Liver (tissue), 9 donors: ENCODE data around the gene DPF3. TPM values are rescaled to one million over a fixed set of nuclear protein-coding genes. Genes with fewer than 3 reads are reported as not detected.

Source experiments
- DNase-seq: peaks from one replicate; pipeline ENCODE4 v3.0.0-alpha.2; 2017; ENCODE audit warnings: low spot score
- H3K27ac ChIP-seq, 2 donors: one replicate each; pipeline ENCODE4 v1.7.0; 2013; ENCODE audit warnings: inconsistent platforms in 2 of 2, low read length in 2 of 2, control low read depth in 1 of 2, low read depth in 1 of 2, mild to moderate bottlenecking in 1 of 2
- H3K27me3 ChIP-seq, 4 donors: one replicate each; pipeline versions ENCODE4 v1.6.1 to v1.7.0; 2013; ENCODE audit warnings: low read length in 3 of 4, inconsistent platforms in 1 of 4, mild to moderate bottlenecking in 1 of 4, moderate library complexity in 1 of 4; ENCODE audit not compliant: control insufficient read depth in 4 of 4, insufficient read depth in 4 of 4
- H3K36me3 ChIP-seq, 4 donors: one replicate each; pipeline versions ENCODE4 v1.6.1 to v1.7.0; 2013; ENCODE audit warnings: low read length in 3 of 4, mild to moderate bottlenecking in 3 of 4, low read depth in 1 of 4, moderate library complexity in 1 of 4; ENCODE audit not compliant: control insufficient read depth in 4 of 4, insufficient read depth in 3 of 4
- H3K4me1 ChIP-seq, 4 donors: one replicate each; pipeline versions ENCODE4 v1.6.1 to v1.7.0; 2013; ENCODE audit warnings: low read length in 3 of 4, mild to moderate bottlenecking in 3 of 4, moderate library complexity in 1 of 4; ENCODE audit not compliant: control insufficient read depth in 4 of 4, insufficient read depth in 4 of 4
- H3K4me3 ChIP-seq, 3 donors: one replicate each; pipeline versions ENCODE4 v1.6.1 to v1.7.0; 2013; ENCODE audit warnings: low read length in 3 of 3, control low read depth in 1 of 3, low read depth in 1 of 3, mild to moderate bottlenecking in 1 of 3
- H3K9ac ChIP-seq, 2 donors: one replicate each; pipeline ENCODE4 v1.7.0; 2013; ENCODE audit warnings: low read length in 2 of 2, mild to moderate bottlenecking in 2 of 2, moderate library complexity in 2 of 2, control low read depth in 1 of 2, low read depth in 1 of 2
- H3K9me3 ChIP-seq, 4 donors: one replicate each; pipeline versions ENCODE4 v1.6.1 to v1.7.0; 2013; ENCODE audit warnings: low read length in 3 of 4; ENCODE audit not compliant: control insufficient read depth in 4 of 4
- FOXA1 ChIP-seq: IDR thresholded peaks from 2 replicates; pipeline ENCODE4 v1.6.1; 2016; ENCODE audit warnings: antibody characterized with exemption
- FOXA2 ChIP-seq: IDR thresholded peaks from 2 replicates; pipeline ENCODE4 v1.6.1; 2016; ENCODE audit warnings: antibody characterized with exemption
- GABPA ChIP-seq, 2 donors: IDR thresholded peaks in 1 of 2; conservative IDR thresholded peaks in 1 of 2; 2 replicates each; pipeline ENCODE4 v1.6.1; 2016; ENCODE audit warnings: antibody characterized with exemption in 2 of 2, mild to moderate bottlenecking in 1 of 2, moderate library complexity in 1 of 2
- HNF4A ChIP-seq, 2 donors: conservative IDR thresholded peaks; 2 replicates each; pipeline ENCODE4 v1.6.1; 2016; ENCODE audit warnings: antibody characterized with exemption in 2 of 2, mild to moderate bottlenecking in 2 of 2
- HNF4G ChIP-seq: IDR thresholded peaks from 2 replicates; pipeline ENCODE4 v1.6.1; 2016; ENCODE audit warnings: antibody characterized with exemption
- JUND ChIP-seq, 2 donors: IDR thresholded peaks; 2 replicates each; pipeline ENCODE4 v1.6.1; 2016; ENCODE audit warnings: antibody characterized with exemption in 2 of 2
- MAX ChIP-seq: IDR thresholded peaks from 2 replicates; pipeline ENCODE4 v1.6.1; 2016; ENCODE audit warnings: antibody characterized with exemption
- NR2F2 ChIP-seq: IDR thresholded peaks from 2 replicates; pipeline ENCODE4 v1.6.1; 2016; ENCODE audit warnings: antibody characterized with exemption
- RAD21 ChIP-seq, 2 donors: IDR thresholded peaks; 2 replicates each; pipeline ENCODE4 v1.6.1; 2016; ENCODE audit warnings: antibody characterized with exemption in 2 of 2, mild to moderate bottlenecking in 2 of 2
- RXRA ChIP-seq, 2 donors: IDR thresholded peaks; 2 replicates each; pipeline ENCODE4 v1.6.1; 2017 to 2018; ENCODE audit warnings: antibody characterized with exemption in 2 of 2, mild to moderate bottlenecking in 1 of 2
- SP1 ChIP-seq: IDR thresholded peaks from 2 replicates; pipeline ENCODE4 v1.6.1; 2018; ENCODE audit warnings: antibody characterized with exemption, mild to moderate bottlenecking
- TAF1 ChIP-seq: conservative IDR thresholded peaks from 2 replicates; pipeline ENCODE4 v1.6.1; 2016; ENCODE audit warnings: antibody characterized with exemption, mild to moderate bottlenecking
- YY1 ChIP-seq: IDR thresholded peaks from 2 replicates; pipeline ENCODE4 v1.6.1; 2016; ENCODE audit warnings: antibody characterized with exemption, mild to moderate bottlenecking
- ZBTB33 ChIP-seq: IDR thresholded peaks from 2 replicates; pipeline ENCODE4 v1.6.1; 2016; ENCODE audit warnings: antibody characterized with exemption
- WGBS: extraction: QIAGEN DNeasy Blood & Tissue Kit; methylation state at CpG from one replicate; pipeline ENCODE4 v1.1.7; 2013; 5-methylcytosine and 5-hydroxymethylcytosine counted together
- polyA plus RNA-seq, 2 donors: library from polyadenylated mRNA; stranded (reverse) in 1 of 2; unstranded in 1 of 2; fragments of 200-250 nt in 1 of 2; fragments of >200 nt in 1 of 2; fragmentation: Nextera tagmentation in 1 of 2; extraction: Ambion mirVana in 1 of 2; gene quantifications; one replicate each; pipeline versions ENCODE4 v1.2.1 to v1.2.3, GENCODE V29; 2013 to 2015
- total RNA-seq, 2 donors: library from RNA; depleted of rRNA; stranded (reverse); fragments of >200 nt; gene quantifications; one replicate each; pipeline ENCODE4 v1.2.3, GENCODE V29; 2014
- TF ChIP-seq, protein P1 (sequence below): IDR thresholded peaks from 2 replicates; pipeline ENCODE4 v1.6.1; 2016; ENCODE audit warnings: antibody characterized with exemption
- TF ChIP-seq, protein P2 (sequence below): IDR thresholded peaks from 2 replicates; pipeline ENCODE4 v1.6.1; 2016; ENCODE audit warnings: antibody characterized with exemption, mild to moderate bottlenecking
- TF ChIP-seq, protein P3 (sequence below): fragments of 150-350 bp; IDR thresholded peaks from 2 replicates; pipeline ENCODE4 v1.5.1; 2017; ENCODE audit warnings: improper control_type of control experiment, low read depth, low read length; ENCODE audit not compliant: missing input control
- donor health status: healthy.
- donor health status: healthy.
- donor health status: healthy.
- donor health status: healthy.
- donor health status: healthy.

Gene DPF3
- total and polyA plus RNA-seq, 4 donors = 1.1 to 23.2 (median 2.5) TPM

- Histone ChIP-seq H3K9me3 (no peaks in the 10 kb centered on the region), H3K36me3 (no peaks in the 10 kb centered on the region), H3K27ac (no peak overlapping the region), H3K4me3 (no peak overlapping the region), H3K4me1 (peaks cover 7 to 35% (median 25%) of the 10 kb centered on the region in 4 donors), H3K27me3 (no peaks in the 10 kb centered on the region), H3K9ac (no peak overlapping the region)
- peak; percentile 28 for DNase-seq
- 67% methylated on average over 2 of the region's 2 CpGs for WGBS
- TF ChIP-seq MAX (no peak), FOXA1 (no peak)
Observed at GRCh38 chr14:72779679-72780078, 114.2 kb downstream of the DPF3 start.

DNA sequence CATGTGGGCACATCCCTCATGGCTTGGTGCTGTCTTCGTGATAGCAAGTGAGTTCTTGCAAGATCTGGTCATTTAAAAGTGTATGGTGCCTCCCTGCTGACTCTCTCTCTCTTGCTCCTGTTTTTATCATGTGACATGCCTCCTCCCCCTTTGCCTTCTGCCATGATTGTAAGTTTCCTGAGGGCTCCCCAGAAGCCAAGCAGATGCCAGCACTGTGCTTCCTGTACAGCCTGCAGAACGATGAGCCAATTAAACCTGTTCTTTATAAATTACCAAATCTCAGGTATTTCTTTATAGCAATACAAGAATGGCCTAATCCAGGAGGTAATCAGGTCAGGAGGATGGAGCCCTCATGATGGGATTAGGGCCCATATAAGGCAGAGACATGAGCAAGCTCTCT is 116.3 kb downstream of the DPF3 start:
- no peak overlapping the region for H3K27ac ChIP-seq
- no peaks in the 10 kb centered on the region for H3K27me3 ChIP-seq
- no peak for TF ChIP-seq FOXA2
- no peak for TF ChIP-seq RXRA (IDR thresholded peaks at IDR 0.05)
- TF ChIP-seq NR2F2 = no peak
- TF ChIP-seq JUND (IDR thresholded peaks at IDR 0.05) = no peak
- no peak for TF ChIP-seq RAD21 (IDR thresholded peaks at IDR 0.05)
- no peak overlapping the region for H3K4me3 ChIP-seq
- DNase-seq = no peak
- H3K36me3 ChIP-seq = no peaks in the 10 kb centered on the region
- 96% methylated on average over 2 of the region's 2 CpGs for WGBS
- H3K9ac ChIP-seq = no peak overlapping the region
- peaks cover 7 to 28% (median 21%) of the 10 kb centered on the region in 4 donors for H3K4me1 ChIP-seq
- no peaks in the 10 kb centered on the region for H3K9me3 ChIP-seq

- Histone ChIP-seq H3K9ac (no peak overlapping the region), H3K9me3 (no peaks in the 10 kb centered on the region), H3K4me1 (peaks cover 7 to 28% (median 21%) of the 10 kb centered on the region in 4 donors), H3K27me3 (no peaks in the 10 kb centered on the region), H3K36me3 (no peaks in the 10 kb centered on the region), H3K4me3 (no peak overlapping the region), H3K27ac (peak overlapping the region; percentile 54 to 76)
- TF ChIP-seq MAX (no peak), GABPA (IDR thresholded peaks at IDR 0.05 in 1 of 2, conservative IDR thresholded peaks at IDR 0.05 in 1 of 2) (no peak), SP1 (peak; percentile 81), YY1 (peak; percentile 18), TAF1 (peak; percentile 36), RAD21 (IDR thresholded peaks at IDR 0.05) (peak; percentile 23 to 49), FOXA2 (peak; percentile 94), FOXA1 (peak; percentile 93), RXRA (IDR thresholded peaks at IDR 0.05) (peak; percentile 85 to 89), NR2F2 (no peak), ZBTB33 (no peak), HNF4G (peak; percentile 53), JUND (IDR thresholded peaks at IDR 0.05) (no peak), HNF4A (conservative IDR thresholded peaks at IDR 0.05) (peak; percentile 87 to 90)
- TF ChIP-seq, protein P1, sequence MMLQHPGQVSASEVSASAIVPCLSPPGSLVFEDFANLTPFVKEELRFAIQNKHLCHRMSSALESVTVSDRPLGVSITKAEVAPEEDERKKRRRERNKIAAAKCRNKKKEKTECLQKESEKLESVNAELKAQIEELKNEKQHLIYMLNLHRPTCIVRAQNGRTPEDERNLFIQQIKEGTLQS = no peak
- TF ChIP-seq, protein P2, sequence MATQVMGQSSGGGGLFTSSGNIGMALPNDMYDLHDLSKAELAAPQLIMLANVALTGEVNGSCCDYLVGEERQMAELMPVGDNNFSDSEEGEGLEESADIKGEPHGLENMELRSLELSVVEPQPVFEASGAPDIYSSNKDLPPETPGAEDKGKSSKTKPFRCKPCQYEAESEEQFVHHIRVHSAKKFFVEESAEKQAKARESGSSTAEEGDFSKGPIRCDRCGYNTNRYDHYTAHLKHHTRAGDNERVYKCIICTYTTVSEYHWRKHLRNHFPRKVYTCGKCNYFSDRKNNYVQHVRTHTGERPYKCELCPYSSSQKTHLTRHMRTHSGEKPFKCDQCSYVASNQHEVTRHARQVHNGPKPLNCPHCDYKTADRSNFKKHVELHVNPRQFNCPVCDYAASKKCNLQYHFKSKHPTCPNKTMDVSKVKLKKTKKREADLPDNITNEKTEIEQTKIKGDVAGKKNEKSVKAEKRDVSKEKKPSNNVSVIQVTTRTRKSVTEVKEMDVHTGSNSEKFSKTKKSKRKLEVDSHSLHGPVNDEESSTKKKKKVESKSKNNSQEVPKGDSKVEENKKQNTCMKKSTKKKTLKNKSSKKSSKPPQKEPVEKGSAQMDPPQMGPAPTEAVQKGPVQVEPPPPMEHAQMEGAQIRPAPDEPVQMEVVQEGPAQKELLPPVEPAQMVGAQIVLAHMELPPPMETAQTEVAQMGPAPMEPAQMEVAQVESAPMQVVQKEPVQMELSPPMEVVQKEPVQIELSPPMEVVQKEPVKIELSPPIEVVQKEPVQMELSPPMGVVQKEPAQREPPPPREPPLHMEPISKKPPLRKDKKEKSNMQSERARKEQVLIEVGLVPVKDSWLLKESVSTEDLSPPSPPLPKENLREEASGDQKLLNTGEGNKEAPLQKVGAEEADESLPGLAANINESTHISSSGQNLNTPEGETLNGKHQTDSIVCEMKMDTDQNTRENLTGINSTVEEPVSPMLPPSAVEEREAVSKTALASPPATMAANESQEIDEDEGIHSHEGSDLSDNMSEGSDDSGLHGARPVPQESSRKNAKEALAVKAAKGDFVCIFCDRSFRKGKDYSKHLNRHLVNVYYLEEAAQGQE = no peak
- TF ChIP-seq, protein P3, sequence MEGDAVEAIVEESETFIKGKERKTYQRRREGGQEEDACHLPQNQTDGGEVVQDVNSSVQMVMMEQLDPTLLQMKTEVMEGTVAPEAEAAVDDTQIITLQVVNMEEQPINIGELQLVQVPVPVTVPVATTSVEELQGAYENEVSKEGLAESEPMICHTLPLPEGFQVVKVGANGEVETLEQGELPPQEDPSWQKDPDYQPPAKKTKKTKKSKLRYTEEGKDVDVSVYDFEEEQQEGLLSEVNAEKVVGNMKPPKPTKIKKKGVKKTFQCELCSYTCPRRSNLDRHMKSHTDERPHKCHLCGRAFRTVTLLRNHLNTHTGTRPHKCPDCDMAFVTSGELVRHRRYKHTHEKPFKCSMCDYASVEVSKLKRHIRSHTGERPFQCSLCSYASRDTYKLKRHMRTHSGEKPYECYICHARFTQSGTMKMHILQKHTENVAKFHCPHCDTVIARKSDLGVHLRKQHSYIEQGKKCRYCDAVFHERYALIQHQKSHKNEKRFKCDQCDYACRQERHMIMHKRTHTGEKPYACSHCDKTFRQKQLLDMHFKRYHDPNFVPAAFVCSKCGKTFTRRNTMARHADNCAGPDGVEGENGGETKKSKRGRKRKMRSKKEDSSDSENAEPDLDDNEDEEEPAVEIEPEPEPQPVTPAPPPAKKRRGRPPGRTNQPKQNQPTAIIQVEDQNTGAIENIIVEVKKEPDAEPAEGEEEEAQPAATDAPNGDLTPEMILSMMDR = no peak
- peak; percentile 63 for DNase-seq
- WGBS = 20% methylated on average over 8 of the region's 8 CpGs
Observed at GRCh38 chr14:72776701-72777261, 117.1 kb downstream of the DPF3 start.
